Activated CD4-positive, alpha-beta T cell treated with anti-CD3 and anti-CD28 coated beads, Interleukin-10, Interleukin-2, amounts not matched to agents 100 ng/mL and 50 ng/mL, durations not matched to agents 16 hours and 8 hours (primary cell): ENCODE results near the gene SMAP2.

Experiments used
- DNase-seq: peaks from one replicate; pipeline ENCODE4 v3.0.0-alpha.2; 2020

The SMAP2 gene

DNA sequence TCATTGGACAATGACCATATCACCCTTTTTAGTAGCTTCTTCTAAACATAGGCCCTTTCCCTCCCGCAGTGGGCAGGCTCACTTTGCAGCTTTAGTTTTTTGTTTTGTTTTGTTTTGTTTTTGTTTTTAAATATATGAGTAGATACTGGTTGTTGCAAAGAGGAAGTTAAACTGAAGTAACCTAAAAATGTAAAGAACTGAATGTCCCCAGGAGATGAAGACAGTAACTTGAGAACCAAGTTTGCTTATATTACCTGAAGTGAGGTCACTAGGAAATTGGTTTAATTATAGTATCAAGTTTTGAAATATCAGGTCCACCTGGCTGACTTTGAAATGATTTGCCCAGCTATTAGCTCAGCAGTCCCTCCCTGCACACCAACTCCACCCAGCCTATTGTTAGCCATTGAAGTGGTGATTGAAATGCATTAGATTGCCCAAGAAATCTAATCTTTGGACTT is 18.2 kb downstream of the SMAP2 start:
- DNase-seq = no peak

GRCh38 chr1:40392221-40392620 is 18.7 kb downstream of the SMAP2 start:
- DNase-seq = no peak

- no peak for DNase-seq
Observed at GRCh38 chr1:40393173-40393572, 19.6 kb downstream of the SMAP2 start.

DNA sequence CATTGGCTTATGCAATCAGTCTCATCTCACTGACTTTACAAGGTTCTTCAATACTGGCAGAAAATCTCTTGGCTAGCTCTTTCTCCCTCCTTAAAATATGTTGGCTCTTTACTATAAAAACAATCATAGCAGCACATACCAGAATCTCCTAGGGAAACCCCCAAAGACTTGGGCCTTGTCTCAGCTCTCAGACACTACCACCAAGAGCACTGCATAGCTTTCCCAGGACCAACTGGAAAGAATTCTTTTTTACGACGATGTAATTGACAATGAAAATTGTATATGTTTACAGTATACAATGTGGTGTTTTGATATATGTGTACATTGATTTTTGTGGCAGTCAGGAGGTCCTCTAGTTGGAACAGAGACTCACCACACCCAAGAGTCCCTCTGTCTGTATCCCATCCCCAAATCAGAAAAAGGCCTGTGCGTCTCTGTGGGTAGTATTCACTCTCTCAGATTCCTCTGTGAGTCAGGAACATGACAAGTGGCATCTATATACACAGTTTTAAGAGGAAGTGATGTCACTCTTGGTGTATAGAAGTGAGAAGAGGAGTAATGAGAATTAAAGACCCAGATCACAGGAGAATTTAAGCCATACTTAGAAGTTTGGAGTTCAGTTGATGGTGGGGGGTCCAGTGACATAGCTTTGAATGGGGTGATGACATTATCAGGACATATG is 21.1 kb downstream of the SMAP2 start:
- DNase-seq = peak; percentile 72

DNA sequence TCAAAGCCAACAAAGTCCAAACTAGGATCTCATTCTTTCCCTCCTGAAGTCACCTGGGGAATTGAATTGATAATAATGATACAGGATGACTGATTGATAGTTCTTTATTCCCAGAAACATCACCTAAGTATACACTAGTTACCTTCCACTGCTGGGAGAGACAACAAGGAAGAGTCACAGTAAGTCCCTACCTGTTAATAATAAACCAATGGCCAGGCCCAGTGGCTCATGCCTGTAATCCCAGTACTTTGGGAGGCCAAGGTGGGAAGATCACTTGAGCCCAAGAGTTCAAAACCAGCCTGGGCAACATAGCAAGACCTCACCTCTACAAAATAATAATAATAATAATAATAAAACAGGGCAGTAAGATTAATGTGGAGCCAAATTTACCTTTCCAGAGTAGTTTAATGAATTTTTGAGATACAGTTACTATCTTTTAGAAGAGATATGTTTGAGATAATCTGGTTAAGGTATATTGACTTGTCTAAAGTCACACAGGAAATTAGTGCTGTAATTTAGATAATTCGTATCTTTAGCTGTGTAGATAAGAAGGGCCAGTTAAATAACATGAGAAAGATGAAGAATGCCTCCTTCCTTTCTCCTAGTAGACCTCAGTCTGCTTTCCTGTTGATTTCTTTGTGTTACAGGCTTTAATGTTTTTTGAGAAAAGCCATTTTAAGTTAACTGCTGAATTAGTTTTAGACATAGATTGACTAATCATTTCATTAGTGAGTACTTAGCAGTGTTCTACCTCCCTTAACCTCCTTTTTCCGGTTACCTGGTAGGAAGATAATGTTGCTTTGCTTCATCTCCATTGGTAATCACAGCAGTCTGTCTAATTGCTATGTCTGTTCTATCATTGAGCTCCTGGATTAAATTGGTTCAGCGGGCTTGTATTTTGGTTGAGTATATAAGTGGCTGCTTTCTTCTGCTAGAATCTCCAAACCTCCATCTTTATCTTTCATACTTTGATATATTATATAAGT is 22.0 kb downstream of the SMAP2 start:
- no peak for DNase-seq

DNA sequence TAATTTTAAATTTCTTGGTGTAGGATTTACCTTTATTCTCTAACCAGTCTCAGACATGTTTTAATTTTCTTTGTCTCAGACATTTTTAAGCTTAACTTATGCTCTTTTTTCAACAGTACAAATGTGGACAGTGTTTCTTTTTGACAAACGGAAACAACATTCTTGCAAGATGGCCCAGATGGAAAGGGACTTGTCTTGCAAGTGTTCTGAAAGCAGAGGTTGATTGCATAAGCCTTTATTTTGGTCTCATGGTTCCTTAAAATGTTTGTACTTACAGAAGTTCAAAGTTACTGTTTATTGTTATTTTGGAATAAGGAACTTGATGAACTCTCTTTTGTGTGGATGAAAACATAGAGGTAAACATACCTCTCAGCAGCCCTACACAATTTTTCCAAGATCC is 22.9 kb downstream of the SMAP2 start:
- DNase-seq = no peak

DNA sequence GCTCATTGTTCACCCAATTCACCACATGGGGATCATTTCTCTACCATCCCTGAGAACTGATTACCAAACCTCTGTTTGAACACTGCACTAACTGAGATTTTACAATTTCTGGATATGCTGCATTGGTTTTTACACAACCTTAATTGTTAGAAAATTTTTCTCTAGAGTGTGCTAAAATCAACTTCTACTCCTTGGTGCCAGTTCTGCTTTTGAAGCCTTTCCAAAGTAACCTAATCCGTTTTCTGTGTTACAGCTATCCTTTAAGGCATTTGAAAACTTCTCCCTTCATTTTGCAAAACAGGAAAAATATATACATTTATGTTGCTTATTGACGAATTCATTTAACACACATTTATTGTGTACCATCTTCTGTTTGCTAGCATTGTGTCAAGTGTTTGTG is 23.7 kb downstream of the SMAP2 start:
- no peak for DNase-seq

- peak; percentile 81 for DNase-seq
Observed at GRCh38 chr1:40399984-40400704, 26.6 kb downstream of the SMAP2 start.

DNA sequence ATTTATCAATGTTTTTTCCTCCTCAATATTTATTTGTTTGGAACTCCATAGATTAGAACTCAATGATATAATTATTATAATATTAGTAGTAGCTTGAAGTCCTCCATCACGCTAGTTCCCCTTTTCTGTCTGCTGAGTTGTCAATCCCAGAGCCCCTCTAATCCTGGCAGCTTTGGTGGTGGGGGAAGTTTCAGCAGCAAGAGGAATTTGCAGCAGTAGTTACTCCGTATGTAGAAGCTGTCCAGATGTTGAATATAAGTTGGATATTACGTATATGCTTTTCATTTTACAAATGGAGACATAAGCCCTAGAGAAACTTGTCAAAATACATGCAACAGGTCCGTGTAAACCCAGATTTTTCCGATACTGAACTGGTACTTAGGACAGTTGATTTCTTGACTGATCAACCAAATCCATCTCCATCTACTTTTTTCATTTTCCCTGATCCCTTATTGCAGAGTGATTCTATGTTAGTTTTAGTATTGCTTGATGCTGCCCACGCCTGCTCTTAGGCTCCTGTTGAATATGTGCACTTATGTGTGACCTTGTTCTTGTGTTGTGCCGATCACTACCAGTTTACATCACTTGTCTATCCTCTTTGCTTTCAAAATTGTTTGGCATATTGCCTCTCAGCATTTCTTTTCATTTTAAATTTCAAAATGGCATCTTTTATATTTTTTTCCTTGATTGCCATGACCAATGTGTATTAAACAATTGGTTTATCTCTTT is 28.1 kb downstream of the SMAP2 start:
- DNase-seq = peak; percentile 28

GRCh38 chr1:40404670-40405462 is 31.3 kb downstream of the SMAP2 start:
- DNase-seq = peak; percentile 64

GRCh38 chr1:40405812-40406211 is 32.3 kb downstream of the SMAP2 start:
- no peak for DNase-seq

GRCh38 chr1:40407453-40407852 is 33.9 kb downstream of the SMAP2 start:
- DNase-seq = no peak

DNA sequence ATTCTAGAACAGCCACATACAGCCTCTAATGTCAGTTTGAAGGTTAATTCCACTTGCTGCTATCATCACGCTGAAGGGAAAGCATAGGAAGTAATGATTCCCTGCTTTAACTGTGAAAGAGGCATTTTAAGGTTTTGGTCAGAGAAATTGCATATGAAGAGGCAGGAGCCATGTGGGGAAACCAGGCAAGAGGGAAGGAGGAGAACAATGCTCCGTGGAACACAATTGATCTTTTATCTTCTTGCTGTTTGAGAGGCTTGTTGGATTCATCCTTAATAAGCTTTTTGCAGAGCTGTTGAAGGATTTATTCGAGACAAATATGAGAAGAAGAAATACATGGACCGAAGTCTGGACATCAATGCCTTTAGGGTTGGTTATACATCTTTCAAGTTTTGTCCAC is 35.9 kb downstream of the SMAP2 start:
- DNase-seq = no peak

- no peak for DNase-seq
Observed at GRCh38 chr1:40411294-40411693, 37.8 kb downstream of the SMAP2 start.

GRCh38 chr1:40411843-40412242 is 38.3 kb downstream of the SMAP2 start:
- no peak for DNase-seq

GRCh38 chr1:40413527-40414252 is 40.2 kb downstream of the SMAP2 start:
- no peak for DNase-seq

GRCh38 chr1:40414331-40414730 is 40.8 kb downstream of the SMAP2 start:
- DNase-seq = no peak

GRCh38 chr1:40416709-40417108 is 43.2 kb downstream of the SMAP2 start:
- DNase-seq = no peak

GRCh38 chr1:40421431-40422384 is 48.2 kb downstream of the SMAP2 start:
- DNase-seq = no peak
